Activated CD8-positive, alpha-beta memory T cell treated with anti-CD3 and anti-CD28 coated beads for 4 hours (primary cell): ENCODE data around the gene CPVL.

Experiments
- DNase-seq, 2 donors: peaks; one replicate each; pipeline ENCODE4 v3.0.0-alpha.2; 2020; ENCODE audit warnings: low read depth in 2 of 2

The CPVL gene

DNA sequence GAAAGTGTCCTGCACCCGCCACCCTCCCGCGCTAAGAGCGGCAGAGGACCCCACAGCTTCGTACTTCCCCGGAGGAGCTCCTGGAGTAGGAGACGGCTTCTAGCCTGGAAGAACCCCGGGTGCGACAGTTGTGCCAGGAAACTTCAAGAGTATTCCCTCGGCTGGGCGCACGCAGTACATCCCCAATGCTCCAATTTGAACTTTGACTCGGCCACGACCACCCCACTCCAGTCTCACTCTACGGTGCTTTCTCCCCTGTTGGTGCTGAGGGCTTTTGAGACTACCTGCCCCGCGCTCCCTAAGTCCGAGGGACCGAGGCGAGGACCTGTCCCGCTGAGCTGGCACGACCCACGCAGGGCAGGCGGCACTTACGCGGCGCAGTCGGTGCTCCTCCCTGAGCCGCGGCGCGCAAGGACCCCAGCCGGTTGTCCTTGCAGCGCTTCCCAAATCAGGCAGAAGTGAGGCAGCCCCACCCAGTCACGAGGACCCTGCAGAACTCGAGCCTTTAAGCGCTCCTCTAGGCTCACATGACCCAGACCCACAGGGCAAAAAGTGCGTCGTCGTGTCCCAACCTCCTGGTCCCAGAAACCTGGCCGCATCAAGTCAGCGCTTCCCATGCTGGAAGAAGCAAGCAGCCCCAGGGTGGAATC, at the start of gene CPVL:
Gene CPVL, minus strand, starts transcription at position 481 of the 650 bp plus-strand sequence. CDS start 25,476 bp downstream, outside the sequence.
- DNase-seq, result no peak

DNA sequence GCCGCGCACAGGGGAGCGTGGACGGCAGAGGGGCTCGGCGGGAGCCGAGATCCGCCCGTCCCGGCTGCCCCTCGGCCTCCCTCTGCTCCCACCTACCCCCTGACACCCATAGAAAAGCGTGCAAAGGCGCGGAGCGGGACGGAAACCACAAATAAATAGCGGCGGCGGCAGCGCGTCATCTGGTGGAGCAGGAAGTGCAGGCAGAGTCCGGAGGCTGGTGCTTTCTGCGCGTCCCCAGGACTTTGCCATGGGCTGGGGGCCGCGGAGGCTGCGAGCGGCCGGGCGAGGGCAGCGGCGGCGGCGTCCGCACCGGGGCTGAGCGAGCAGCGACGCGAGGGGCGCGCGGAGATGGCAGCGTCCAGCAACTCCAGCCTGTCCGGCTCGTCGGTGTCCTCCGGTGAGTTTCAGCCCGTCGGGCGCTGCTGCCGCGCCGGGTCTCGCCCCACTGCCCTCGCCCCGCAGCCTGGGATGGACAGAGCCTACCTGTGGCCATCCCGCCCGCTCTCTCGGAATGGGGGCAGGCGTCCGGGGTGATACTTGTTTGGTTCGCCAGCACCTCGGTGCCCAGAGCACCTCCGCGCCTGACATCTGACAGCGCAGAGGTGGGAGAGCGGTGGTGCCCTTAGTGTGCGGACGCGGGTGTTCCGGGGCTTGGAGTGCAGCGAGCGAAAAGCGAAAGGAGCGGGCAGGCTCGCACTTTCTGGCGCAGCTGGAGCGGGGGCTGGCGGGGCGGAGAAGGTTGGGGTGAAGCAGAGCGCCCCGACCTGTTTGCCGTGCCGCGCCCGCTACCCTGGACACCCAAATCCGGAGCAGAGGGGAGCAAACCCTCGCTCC, 48.5 kb upstream of the CPVL start, which contains the start of gene CHN2:
Gene CHN2, plus strand, starts transcription at position 182 of the 834 bp plus-strand sequence.
- DNase-seq, result peak; percentile 31 to 34

DNA sequence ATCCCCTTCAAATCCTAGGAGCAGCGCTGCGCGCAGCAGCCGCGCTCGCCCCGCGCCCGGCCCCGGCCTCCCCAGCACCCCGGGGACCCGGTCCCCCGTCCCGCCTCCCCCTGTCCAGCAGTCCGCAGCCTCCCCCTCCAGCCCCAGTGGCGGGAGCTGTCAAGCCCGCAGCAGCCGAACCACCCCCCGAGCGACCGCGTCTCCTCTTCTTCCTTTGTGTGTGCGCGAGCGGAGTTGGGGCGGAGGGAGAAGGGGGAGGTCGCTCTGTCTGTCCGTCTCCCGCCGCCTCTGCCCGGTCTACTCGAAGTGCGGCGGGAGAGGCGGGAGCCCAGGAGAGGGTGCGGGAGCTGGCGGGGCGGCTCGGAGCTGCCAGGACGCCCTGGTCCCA, 47.9 kb upstream of the CPVL start:
- DNase-seq, result no peak

DNA sequence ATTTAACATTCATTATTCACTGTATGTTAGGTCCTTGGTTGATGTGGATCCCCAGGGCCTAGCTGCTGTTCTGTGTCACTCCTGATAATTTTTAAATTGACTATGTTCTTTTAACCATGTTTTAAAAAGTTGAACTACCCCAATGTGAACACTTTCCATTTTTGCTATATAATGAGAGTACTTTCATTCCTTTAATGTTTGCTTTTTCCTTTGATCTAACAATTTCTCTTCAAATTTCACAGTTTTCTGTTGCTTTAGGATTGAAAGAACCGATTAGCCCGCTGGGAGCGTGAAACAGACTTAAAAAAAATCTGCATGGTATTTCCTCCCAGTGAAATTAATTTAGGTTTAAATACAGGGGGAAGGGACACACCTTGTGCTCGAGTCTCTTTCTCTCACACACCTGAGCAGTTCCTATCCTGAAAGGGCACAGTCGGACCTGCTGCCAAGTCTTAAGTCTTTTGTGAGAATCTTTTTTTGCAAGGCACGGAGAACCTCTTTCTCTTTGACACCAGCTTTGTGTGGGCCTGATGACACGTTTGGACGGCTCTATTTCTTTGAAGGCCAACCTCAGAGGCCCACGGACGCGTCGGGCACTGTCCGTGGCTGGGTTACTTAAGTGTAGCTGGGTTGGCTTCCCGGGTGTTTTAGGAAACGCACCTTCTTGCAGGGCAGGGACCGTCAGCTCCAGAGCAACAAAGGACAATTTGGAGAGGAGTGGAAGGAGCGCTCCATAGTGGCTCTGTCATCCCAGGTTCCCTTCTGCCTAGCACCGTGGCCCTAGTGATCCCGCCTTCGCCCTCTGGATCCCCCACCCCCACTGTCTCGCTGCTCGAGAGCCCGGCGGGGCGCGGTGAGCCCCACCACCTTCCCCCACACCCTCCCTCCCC, 47.2 kb upstream of the CPVL start:
- DNase-seq, result no peak

DNA sequence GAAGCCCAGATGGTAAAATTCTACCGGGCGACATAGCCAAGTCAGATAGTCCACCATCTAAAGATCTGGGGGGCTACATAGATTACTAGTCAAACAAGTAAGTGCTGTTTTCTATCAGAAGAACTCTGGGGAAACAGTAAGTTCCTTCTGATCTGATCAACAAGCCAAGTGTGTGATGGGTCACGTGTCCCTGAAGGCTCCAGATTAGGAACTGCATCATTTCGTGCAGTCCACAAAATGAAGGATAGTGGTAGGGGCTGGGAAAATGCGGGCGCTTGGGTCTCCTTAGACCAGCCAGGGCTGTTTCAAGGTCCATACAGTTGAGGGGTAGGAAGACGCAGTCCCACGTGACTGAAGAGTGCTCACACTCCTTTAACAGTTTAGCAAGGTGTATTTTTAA, 46.5 kb upstream of the CPVL start:
- no peak for DNase-seq

DNA sequence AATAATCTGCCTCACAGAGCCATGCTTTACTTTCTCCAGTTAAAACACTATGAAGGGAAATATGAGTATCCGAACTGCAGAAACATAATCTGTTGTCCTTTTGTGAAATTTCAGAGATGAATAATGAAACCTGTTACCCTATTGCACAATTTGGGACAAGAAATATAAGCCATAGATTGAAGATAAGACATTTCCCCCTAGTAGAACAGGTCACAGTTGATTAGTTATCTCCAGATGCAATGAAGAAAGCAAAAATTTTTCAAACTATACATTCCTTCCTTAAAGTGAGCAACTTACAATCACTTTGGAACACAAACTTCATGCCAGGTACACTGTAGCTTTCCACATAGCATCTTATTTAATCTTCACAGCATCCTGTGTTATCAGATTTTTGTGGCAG, 46.0 kb upstream of the CPVL start:
- no peak for DNase-seq

DNA sequence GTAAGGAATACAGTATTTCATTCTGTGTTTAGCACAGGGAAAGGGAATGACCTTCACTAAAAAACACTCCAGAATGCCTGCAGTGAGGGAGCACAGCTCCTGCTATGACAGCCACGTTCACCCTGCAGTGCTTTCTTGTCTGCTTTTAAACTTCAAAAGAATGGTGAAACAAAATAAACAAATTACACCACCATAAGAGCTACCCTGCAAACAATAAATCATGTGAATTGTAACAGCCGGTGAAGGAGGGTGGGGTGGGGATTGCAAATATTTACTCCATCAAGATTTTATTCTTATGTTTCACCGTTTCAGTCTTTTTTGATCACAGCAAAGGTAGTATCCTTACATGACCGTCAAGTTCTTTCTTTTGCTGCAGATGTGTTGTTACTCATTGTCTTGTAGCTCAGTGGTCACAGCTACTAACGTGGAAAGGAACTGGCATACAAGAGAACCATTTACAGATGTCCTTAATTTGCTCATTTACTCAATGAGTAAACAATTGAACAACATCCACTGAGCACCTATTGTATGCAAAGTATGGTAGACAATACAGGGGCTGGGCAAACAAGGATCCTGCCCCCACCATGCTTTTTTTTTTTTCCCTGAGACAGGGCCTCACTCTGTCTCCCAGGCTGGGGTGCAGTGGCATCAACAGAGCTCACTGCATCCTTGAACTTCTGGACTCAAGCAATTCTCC, 44.2 kb upstream of the CPVL start:
- no peak for DNase-seq

DNA sequence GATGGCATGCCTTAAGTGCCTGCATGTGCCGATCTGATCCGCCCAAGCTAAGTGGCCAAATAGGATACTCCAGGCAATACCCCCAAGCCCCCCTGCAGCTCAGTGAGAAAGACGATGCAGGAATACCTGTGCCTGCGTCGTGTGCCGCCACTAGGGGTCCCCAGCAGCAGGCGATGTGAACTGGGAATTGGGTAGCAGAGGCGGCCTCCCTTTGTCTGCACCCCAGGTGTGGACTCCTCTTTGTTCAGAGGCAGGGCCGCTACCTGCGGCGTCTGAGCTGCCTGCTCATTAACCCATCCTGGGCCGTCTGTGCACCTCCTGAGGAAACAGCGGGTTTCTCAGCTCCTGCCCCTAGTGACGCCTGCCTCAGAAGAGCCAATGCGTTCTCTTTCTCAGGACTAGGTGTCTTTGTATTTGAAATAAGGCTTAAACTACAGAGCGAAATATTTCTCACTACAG, 43.4 kb upstream of the CPVL start:
- DNase-seq, result peak; percentile 19 to 32

DNA sequence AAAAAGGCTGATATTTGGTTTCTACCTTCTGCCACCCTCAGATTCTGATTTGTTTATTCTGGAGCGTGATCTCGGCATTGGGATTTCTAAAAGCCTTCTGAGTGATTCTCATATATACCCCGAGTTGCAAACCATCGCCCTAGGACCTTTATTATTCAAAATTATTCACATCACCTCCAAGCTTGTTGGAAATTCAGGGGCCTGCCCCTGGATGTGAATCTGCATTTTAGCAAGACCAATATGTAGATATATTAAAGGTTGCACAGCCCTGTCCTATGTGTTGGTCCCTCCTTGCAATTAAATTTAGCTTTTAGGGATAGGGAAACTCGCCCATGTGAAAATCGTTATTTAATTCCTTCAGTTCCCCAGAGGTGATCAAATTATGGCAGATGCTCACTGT, 39.3 kb upstream of the CPVL start:
- no peak for DNase-seq

DNA sequence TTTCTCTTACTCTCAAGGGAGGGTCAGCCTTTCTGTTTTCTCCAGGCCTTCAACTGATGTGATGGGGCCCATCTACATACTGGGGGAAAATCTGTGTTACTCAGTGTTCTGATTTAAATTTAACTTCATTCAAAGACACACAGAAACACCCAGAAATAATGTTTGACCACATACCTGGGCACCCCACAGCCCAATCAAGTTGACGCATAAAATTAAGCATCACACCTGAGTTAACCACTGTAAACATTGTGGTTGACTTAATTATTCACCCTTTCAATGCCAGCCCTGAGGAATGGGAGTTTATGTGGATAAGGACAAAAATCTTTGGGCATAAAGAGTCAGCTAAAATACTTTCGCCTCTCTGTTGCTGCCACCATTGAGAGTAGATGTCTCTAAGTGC, 38.3 kb upstream of the CPVL start:
- no peak for DNase-seq

DNA sequence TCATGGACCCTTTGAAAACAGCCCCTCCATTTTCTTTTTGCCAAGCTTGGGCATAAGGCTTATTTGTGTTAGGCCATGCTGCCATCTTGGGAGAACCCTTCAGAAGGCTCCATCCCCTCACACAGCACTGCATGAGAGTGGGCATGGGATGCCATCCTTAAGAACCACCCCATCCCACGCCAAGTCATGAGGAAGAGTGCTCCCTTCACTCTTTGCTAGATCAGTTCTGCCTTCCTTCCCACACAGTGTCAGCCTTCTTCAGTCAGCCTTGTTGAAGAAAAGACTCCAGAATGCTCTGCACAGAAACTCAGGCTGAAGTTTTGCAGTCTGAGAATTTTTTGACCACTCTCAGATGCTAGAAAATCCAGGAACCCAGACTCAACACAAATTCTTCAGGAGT, 32.8 kb upstream of the CPVL start:
- DNase-seq, result no peak

DNA sequence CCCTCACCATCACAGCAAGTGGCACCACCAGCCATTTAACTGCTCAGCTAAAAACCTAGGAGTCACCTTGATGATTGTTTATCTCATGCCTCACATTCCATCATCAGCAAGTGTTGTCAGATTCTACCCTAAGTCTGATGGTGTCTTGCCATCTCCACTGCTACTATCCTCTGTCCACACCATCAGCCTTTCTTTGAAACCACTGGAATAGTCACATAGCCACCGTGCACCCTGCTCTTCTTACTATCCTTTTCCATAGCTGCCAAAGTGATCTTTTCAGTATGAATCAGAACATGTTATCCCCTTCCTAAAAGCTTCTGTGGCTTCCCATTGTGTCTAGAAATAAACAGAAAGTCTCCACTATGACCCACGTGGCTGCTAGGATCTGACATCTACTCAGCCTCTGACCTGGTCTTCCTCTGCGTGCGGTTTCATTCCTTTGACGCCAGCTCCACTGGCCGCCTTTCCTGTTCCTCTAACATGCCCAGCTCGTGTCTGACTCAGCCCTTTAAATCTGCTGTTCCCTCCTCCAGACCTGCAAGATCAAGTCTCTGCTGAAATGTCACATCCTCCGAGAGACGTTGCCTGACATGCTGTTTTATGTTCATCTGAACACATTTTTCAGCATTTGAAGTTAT, 31.7 kb upstream of the CPVL start:
- DNase-seq, result no peak

DNA sequence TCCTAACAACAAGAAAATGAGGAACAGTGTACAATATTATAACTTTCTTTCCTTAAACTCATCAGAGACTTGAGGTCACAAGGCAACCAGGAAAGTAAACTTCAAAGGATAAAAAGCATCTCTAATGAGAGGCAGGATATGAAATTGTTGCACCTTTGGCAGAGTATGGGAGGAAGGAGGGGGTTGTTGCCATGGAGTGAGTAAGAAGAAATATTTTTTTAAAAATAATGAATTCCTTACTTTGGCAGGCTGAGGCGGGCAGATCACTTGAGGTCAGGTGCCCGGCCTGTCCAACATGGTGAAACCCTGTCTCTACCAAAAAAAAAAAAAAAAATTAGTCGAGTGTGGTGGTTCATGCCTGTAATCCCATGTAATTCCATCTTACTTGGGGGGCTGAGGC, 27.1 kb upstream of the CPVL start:
- no peak for DNase-seq

DNA sequence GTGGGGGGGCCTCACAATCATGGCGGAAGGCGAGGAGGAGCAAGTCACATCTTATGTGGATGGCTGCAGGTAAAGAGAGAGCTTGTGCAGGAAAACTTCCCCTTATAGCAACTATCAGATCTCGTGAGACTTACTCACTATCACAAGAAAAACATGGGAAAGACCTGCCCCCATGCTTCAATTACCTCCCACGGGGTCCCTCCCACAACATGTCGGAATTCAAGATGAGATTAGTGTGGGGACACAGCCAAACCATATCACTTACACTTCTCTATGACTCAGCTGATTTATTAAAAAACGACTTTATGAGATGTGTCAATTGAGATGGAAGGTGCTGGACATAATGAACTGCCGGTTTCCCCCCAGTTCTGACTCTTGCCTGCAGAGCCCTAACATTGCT, 24.4 kb upstream of the CPVL start:
- no peak for DNase-seq

DNA sequence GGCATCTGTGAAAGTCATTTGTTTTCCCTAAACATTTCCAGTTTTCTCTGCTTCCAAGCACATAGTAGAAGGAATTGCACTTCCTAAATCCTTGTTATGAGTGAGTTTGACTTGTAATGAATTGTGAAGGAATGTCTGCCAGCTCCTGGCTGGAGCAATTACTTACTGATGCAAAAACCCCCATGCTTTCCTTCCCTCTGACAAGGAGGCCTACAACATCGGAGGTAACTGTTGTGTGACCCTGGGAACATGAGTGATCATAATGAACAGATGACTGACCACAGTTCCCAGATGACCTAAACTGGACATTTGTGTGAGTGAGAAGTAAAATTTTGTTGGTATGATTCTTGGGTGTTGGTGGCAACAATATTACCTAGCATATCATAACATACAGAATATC, 21.4 kb upstream of the CPVL start:
- DNase-seq, result no peak

DNA sequence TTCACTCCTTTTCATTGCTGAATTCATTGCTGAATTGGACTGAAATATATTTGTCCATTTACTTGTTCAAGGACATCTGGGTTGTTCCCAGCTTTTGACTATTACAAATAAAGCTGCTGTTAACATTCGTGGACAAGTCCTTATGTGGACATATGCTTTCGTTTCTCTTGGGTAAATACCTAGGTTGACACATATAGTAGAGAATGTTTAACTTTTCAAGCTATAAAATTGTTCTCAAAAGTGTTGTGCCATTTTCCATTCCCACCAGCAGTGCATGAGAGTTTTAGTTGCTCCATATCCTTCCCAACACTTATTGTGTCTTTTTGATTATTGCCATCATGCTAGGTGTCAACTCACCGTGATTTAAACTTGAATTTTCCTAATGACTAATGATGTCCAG, 17.5 kb upstream of the CPVL start:
- no peak for DNase-seq

DNA sequence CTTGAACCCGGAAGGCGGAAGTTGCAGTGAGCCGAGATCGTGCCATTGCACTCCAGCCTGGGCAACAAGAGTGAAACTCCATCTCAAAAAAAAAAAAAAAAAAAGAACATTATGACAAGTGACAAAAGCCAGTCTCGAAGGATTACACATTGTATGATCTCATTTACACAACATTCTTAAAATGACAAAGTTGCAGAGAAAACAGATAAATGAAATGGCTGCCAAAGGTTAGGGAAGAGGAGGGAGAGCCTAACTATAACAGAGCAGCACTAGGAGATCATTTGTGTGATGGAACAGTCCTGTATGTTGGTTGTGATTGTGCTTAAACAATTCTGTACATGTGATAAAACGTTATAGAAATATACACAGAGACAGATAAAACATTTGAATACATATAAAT, 16.2 kb upstream of the CPVL start:
- no peak for DNase-seq

DNA sequence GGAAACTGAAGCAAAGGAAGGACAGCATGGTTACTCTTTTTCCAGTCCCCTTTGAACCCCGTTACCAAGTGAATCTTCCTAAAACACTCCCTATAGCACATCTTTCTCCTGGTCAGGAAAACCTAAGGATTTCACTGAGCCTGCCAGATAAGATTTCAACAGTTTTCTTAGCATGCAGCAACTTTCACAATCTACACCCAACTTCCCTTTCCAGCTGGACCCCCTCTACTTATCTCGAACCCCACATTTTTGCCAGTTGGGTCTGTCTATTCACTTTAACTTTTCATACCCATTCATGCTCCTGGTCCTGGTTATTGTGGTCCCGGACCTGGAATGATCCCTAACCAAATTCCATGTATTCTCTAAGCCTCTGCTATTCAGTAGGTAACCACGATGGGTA, 14.9 kb upstream of the CPVL start:
- DNase-seq, result no peak

DNA sequence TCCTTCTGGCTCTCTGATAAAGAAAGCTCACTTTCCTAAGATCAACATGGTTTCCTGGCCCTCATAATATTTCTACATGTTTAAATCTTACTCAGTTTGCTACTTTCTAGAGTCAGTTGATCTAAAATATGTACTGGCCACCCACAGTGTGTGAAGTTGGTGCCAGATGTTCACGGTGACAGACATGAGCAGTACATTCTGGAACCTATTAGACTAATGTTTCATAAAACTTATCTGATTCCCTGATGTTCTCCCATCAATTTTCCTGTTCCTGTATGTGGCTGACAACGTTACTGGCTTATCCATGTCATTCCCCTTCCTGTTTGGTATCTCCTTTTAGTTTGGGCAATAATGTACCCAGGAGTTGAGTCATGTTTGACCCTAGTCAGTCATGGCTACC, 13.7 kb upstream of the CPVL start:
- no peak for DNase-seq

DNA sequence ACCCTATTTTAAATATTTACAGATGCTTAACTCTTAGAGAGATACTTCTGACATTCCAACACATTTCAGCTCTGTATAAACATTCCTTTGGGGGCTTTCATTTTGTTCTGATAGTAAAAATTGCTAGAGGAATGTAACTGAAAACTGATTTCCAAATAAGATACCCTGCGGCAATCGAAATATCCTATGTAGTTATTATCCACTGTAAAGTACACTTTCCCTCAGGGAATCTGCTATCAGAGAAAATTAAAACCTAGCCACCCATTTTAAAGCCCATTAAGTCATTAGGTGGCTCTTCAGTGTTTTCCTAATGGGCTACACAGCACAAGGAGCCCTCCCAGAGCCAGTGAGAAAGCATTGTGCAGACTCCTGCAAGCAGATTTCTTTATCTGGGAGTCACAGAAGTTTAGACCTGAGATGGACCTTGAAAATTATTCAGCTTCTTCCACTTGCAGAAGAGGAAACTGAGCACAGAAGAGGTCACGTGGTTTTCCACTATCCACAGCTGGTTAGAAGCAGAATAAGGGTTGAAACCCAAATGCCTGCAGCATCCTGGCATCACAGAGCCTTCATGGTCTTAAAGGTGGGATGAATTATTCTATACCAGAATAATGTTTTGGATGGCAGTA, 12.6 kb upstream of the CPVL start:
- no peak for DNase-seq
